Measurements from ENCODE around the gene ESYT3. TPM values are rescaled to one million over a fixed set of nuclear protein-coding genes. Genes with fewer than 3 reads are reported as not detected.
"Not testable (repeated sequence)": the region's sequence is repeated elsewhere in the genome, so short reads cannot be mapped to it uniquely, and the experiment has no call there.

The ESYT3 gene
- total RNA-seq, 4 donors from 2014 or later: 0.57 to 2.9 (median 1.2) TPM

DNA sequence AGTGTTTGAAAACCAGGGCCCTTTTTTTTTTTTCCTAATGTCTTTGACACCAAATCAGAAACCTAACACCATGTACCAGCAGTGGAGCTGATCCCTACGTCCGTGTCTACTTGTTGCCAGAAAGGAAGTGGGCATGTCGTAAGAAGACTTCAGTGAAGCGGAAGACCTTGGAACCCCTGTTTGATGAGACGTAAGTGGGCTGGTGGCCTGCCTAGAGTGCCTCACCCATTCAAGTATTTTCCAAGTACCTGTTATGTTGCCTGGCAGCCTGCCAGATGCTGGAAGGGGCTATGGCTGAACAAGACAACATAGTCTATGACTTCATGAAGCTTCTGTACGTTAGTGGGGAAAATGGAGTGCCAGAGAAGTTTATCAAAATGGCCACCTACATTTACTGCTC is 39.7 kb downstream of the ESYT3 start:
- H3K4me3 ChIP-seq: no peak overlapping the region
- H3K27ac ChIP-seq: no peak overlapping the region
- H3K9me3 ChIP-seq: no peaks in the 10 kb centered on the region
- TF ChIP-seq CTCF (IDR thresholded peaks at IDR 0.05) (no peak), POLR2A (IDR thresholded peaks at IDR 0.05) (no peak)
- DNase-seq: no peak
- peaks cover 0 to 4% (median 0%) of the 10 kb centered on the region in 3 donors for H3K4me1 ChIP-seq
- 68 to 69% methylated on average over 6 of the region's 6 CpGs for WGBS, 2 donors
- H3K27me3 ChIP-seq: no peaks in the 10 kb centered on the region
- H3K36me3 ChIP-seq: no peaks in the 10 kb centered on the region
- intact Hi-C loops (cut with DNase I): no loop called here

- Histone ChIP-seq H3K36me3 (no peaks in the 10 kb centered on the region), H3K9me3 (no peaks in the 10 kb centered on the region), H3K27me3 (no peaks in the 10 kb centered on the region), H3K27ac (no peak overlapping the region), H3K4me3 (no peak overlapping the region), H3K4me1 (peaks cover 0 to 4% (median 0%) of the 10 kb centered on the region in 3 donors)
- intact Hi-C loops (cut with DNase I): no loop called here
- TF ChIP-seq CTCF (IDR thresholded peaks at IDR 0.05) (no peak), POLR2A (IDR thresholded peaks at IDR 0.05) (no peak)
- DNase-seq: no peak
- 68 to 78% methylated on average over 2 of the region's 2 CpGs for WGBS, 2 donors
Observed at GRCh38 chr3:138476526-138476925, 42.1 kb downstream of the ESYT3 start.

GRCh38 chr3:138477120-138477519 is 42.7 kb downstream of the ESYT3 start:
- Histone ChIP-seq H3K9me3 (no peaks in the 10 kb centered on the region), H3K36me3 (no peaks in the 10 kb centered on the region), H3K4me3 (no peak overlapping the region), H3K27me3 (no peaks in the 10 kb centered on the region), H3K4me1 (peaks cover 0 to 4% (median 0%) of the 10 kb centered on the region in 3 donors), H3K27ac (no peak overlapping the region)
- DNase-seq: no peak
- TF ChIP-seq CTCF (IDR thresholded peaks at IDR 0.05): no peak
- no peak for TF ChIP-seq POLR2A (IDR thresholded peaks at IDR 0.05)
- intact Hi-C loops (cut with DNase I): no loop called here

DNA sequence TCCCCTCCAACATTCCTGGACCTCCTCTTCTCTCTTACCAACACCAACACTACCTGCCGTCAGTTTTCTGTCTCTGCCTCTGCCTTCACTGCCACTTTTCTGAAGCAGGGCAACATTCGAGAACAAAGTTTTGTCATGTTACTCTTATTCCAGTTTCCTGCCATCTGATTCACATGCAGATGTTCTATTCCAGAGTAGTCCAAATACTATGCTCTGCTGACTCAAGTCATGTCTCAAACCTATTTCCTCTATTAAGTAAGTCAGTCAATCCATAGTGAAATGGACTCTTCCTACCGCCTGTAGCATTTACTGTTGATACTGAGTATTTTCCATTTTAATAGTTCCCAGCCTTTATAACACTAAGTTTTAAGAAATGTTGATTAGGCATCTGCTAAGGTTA is 43.4 kb downstream of the ESYT3 start:
- no peaks in the 10 kb centered on the region for H3K27me3 ChIP-seq
- H3K9me3 ChIP-seq: no peaks in the 10 kb centered on the region
- no peak overlapping the region for H3K27ac ChIP-seq
- no peak for TF ChIP-seq POLR2A (IDR thresholded peaks at IDR 0.05)
- TF ChIP-seq CTCF (IDR thresholded peaks at IDR 0.05): no peak
- intact Hi-C loops (cut with DNase I): no loop called here
- H3K4me3 ChIP-seq: no peak overlapping the region
- WGBS, 2 donors: 90 to 94% methylated on average over 3 of the region's 3 CpGs
- DNase-seq: no peak
- no peaks in the 10 kb centered on the region for H3K36me3 ChIP-seq
- peaks cover 0 to 4% (median 0%) of the 10 kb centered on the region in 3 donors for H3K4me1 ChIP-seq

DNA sequence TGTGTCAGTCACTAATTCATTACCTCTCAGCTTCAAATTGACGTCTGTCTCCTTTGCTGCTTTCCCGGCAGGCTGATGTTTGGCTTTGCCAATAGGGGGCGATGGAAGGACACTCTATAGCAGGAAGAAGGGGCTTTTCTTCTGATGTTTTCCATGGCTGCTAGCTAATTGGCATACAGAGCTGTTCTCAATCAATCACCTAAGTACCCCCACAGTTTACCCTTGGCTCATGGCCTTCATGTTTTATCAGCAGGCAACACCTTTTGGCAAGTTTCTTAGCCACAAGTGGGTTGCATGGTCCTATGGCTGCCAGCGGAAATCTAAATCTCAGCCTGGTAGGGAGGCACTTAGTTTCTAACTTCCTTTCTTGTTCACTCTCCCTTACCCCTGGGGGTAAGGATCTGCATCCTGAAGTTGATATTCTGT is 45.0 kb downstream of the ESYT3 start:
- Histone ChIP-seq H3K9me3 (no peaks in the 10 kb centered on the region), H3K27ac (no peak overlapping the region), H3K4me3 (no peak overlapping the region), H3K4me1 (peaks cover 0 to 4% (median 0%) of the 10 kb centered on the region in 3 donors), H3K36me3 (no peaks in the 10 kb centered on the region), H3K27me3 (no peaks in the 10 kb centered on the region)
- 34 to 43% methylated on average over 4 of the region's 4 CpGs for WGBS, 2 donors
- intact Hi-C loops (cut with DNase I): no loop called here
- TF ChIP-seq CTCF (IDR thresholded peaks at IDR 0.05) (peak in 4 of 6 experiments; percentile 19 to 63 (median 28)), POLR2A (IDR thresholded peaks at IDR 0.05) (no peak)
- DNase-seq: no peak

DNA sequence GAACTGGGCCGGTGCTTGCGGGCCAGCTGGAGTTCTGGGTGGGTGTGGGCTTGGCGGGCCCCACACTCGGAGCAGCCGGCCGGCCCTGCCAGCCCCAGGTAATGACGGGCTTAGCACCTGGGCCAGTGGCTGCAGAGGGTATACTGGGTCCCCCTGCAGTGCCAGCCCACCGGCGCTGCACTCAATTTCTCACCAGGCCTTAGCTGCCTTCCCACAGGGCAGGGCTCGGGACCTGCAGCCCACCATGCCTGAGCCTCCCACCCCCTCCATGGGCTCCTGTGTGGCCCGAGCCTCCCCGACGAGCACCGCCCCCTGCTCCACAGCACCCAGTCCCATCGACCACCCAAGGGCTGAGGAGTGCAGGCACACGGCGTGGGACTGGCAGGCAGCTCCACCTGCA is 50.3 kb downstream of the ESYT3 start:
- 100% methylated on average over 3 of the region's 17 CpGs; no CpG with 5 or more reads in 1 of the 2 donors for WGBS, 2 donors
- DNase-seq: not testable (repeated sequence)

GRCh38 chr3:138486580-138486979 is 52.2 kb downstream of the ESYT3 start:
- H3K4me1 ChIP-seq; H3K4me3 ChIP-seq; H3K36me3 ChIP-seq; DNase-seq; H3K27me3 ChIP-seq; intact Hi-C loops (cut with DNase I); H3K27ac ChIP-seq: not testable (repeated sequence)
- WGBS, 2 donors: 89 to 90% methylated on average over 6 of the region's 6 CpGs
- H3K9me3 ChIP-seq: peaks cover 0 to 36% (median 9%) of the 10 kb centered on the region in 3 donors

More for the DNA sequence above, 50.3 kb downstream of the ESYT3 start:
- H3K4me3 ChIP-seq; intact Hi-C loops (cut with DNase I); H3K27me3 ChIP-seq; H3K4me1 ChIP-seq; H3K36me3 ChIP-seq; H3K27ac ChIP-seq: not testable (repeated sequence)
- peaks cover 0 to 36% (median 9%) of the 10 kb centered on the region in 3 donors for H3K9me3 ChIP-seq
